C4-2B (cell line): ENCODE data around the gene ZNF823.

Experiments used
- ZFX ChIP-seq: fragments of 450-650 bp; IDR thresholded peaks from 2 replicates; pipeline ENCODE4 v1.6.1; 2017
- TF ChIP-seq, protein P1 (sequence below): fragments of 450-650 bp; conservative IDR thresholded peaks from 2 replicates; pipeline ENCODE4 v1.5.1; 2017; ENCODE audit warnings: mild to moderate bottlenecking

DNA sequence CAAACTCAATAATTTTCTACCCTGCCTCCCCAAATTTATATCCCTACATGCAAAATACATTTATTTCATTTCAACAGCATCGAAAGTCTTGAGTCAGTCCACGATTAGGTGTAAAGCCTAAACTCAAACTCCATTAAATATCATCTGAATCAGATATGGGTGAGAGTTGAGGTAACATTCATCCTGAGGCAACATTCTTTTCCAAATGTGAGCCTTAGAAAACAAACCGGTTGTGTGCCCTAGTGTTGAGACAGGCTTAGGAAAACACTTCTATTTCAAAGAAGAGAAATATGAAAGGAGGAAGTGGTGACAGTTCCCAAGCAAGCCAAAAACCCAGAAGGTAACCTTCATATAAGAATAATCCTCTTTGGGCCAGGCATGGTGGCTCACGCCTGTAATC, 15.9 kb upstream of the ZNF823 start:
- TF ChIP-seq, protein P1, sequence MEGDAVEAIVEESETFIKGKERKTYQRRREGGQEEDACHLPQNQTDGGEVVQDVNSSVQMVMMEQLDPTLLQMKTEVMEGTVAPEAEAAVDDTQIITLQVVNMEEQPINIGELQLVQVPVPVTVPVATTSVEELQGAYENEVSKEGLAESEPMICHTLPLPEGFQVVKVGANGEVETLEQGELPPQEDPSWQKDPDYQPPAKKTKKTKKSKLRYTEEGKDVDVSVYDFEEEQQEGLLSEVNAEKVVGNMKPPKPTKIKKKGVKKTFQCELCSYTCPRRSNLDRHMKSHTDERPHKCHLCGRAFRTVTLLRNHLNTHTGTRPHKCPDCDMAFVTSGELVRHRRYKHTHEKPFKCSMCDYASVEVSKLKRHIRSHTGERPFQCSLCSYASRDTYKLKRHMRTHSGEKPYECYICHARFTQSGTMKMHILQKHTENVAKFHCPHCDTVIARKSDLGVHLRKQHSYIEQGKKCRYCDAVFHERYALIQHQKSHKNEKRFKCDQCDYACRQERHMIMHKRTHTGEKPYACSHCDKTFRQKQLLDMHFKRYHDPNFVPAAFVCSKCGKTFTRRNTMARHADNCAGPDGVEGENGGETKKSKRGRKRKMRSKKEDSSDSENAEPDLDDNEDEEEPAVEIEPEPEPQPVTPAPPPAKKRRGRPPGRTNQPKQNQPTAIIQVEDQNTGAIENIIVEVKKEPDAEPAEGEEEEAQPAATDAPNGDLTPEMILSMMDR, result no peak
- no peak for TF ChIP-seq ZFX
